ENCODE measurements around the gene TVP23B. TPM values are rescaled to one million over a fixed set of nuclear protein-coding genes. Genes with fewer than 3 reads are reported as not detected.

Gene TVP23B
- total RNA-seq, 2 donors from 2014 or later: 28.5 to 38.9 TPM

Other genes with a start within 250 kb of the TVP23B start
- gene TBC1D28, start 136.8 kb upstream of the TVP23B start, total RNA-seq: not detected
- gene FOXO3B, start 98.9 kb upstream of the TVP23B start, total RNA-seq: 1 to 10 TPM; 1.1 to 1.9 TPM
- under 1 TPM in 1 of 2 donors, not detected in 1; 0.08 TPM for gene FBXW10, start 37.1 kb upstream of the TVP23B start, total RNA-seq
- gene PRPSAP2, start 76.9 kb downstream of the TVP23B start, total RNA-seq: 10 to 100 TPM; 21.3 to 26.7 TPM
- under 1 TPM; 0.26 to 0.27 TPM for gene SLC5A10, start 171.0 kb downstream of the TVP23B start, total RNA-seq
- gene FAM83G, start 223.6 kb downstream of the TVP23B start, total RNA-seq: 10 to 100 TPM; 23.3 to 24.8 TPM